Upper lobe of left lung (tissue), 4 donors: ENCODE results near the gene SLC12A7.

Experiments
- EP300 ChIP-seq, 4 donors: sonication (generic); formaldehyde crosslinking; IDR thresholded peaks; one replicate each; pipeline ENCODE4 v1.5.1; 2017; ENCODE audit warnings: antibody characterized with exemption in 4 of 4, control low read depth in 2 of 4
- POLR2A ChIP-seq, 4 donors: fragments of 450-650 bp; IDR thresholded peaks; one replicate each; pipeline ENCODE4 v1.5.1; 2016 to 2017; ENCODE audit warnings: antibody characterized with exemption in 4 of 4, mild to moderate bottlenecking in 2 of 4
- POLR2AphosphoS5 ChIP-seq, 2 donors: sonication (generic); formaldehyde crosslinking; IDR thresholded peaks; one replicate each; pipeline ENCODE4 v1.5.1; 2017; ENCODE audit warnings: antibody characterized with exemption in 2 of 2
- TF ChIP-seq, protein P1 (sequence below), 6 experiments: fragments of 450-650 bp in 4 of 6; fragments of 200-600 bp in 2 of 6; sonication (generic) in 2 of 6; IDR thresholded peaks; one replicate each; pipeline ENCODE4 v1.5.1; 2016 to 2019; ENCODE audit warnings: antibody characterized with exemption in 6 of 6

GRCh38 chr5:1094670-1095190, 17.1 kb downstream of the SLC12A7 start:
- TF ChIP-seq EP300 (IDR thresholded peaks at IDR 0.05) (no peak), POLR2A (IDR thresholded peaks at IDR 0.05) (no peak), POLR2AphosphoS5 (IDR thresholded peaks at IDR 0.05) (no peak)
- TF ChIP-seq, protein P1, sequence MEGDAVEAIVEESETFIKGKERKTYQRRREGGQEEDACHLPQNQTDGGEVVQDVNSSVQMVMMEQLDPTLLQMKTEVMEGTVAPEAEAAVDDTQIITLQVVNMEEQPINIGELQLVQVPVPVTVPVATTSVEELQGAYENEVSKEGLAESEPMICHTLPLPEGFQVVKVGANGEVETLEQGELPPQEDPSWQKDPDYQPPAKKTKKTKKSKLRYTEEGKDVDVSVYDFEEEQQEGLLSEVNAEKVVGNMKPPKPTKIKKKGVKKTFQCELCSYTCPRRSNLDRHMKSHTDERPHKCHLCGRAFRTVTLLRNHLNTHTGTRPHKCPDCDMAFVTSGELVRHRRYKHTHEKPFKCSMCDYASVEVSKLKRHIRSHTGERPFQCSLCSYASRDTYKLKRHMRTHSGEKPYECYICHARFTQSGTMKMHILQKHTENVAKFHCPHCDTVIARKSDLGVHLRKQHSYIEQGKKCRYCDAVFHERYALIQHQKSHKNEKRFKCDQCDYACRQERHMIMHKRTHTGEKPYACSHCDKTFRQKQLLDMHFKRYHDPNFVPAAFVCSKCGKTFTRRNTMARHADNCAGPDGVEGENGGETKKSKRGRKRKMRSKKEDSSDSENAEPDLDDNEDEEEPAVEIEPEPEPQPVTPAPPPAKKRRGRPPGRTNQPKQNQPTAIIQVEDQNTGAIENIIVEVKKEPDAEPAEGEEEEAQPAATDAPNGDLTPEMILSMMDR (IDR thresholded peaks at IDR 0.05): no peak
